Keratinocyte (primary cell): ENCODE measurements around the gene MCAM. TPM values are rescaled to one million over a fixed set of nuclear protein-coding genes. Genes with fewer than 3 reads are reported as not detected.

Experiments used
- DNase-seq: peaks from one replicate; pipeline ENCODE4 v3.0.0-alpha.2; 2011; ENCODE audit warnings: low read depth, missing footprints, low spot score
- FAIRE-seq: peaks from 2 replicates; lab custom pipeline; 2011; peaks lifted over from hg19 to GRCh38; lab: Jason Lieb, UNC
- H2AFZ ChIP-seq: 2 replicates; pipeline ENCODE4 v1.6.0; 2012; ENCODE audit warnings: low read length, control low read depth, inconsistent platforms; ENCODE audit not compliant: control insufficient read depth
- H3K27ac ChIP-seq: 2 replicates; pipeline ENCODE4 v1.5.1; 2011; ENCODE audit warnings: low read length; ENCODE audit not compliant: control insufficient read depth, insufficient read depth
- H3K27me3 ChIP-seq: 3 replicates; pipeline ENCODE4 v1.6.0; 2011; ENCODE audit warnings: low read length; ENCODE audit not compliant: control insufficient read depth, insufficient read depth; ENCODE audit errors: extremely low read depth
- H3K36me3 ChIP-seq, 2 experiments: 2 replicates in 1 of 2; 3 replicates in 1 of 2; pipeline ENCODE4 v1.5.1; 2011; ENCODE audit warnings: low read length in 2 of 2, mild to moderate bottlenecking in 1 of 2; ENCODE audit not compliant: control insufficient read depth in 2 of 2, insufficient read depth in 2 of 2; ENCODE audit errors: extremely low read depth in 1 of 2
- H3K4me1 ChIP-seq: 3 replicates; pipeline ENCODE4 v1.5.1; 2011; ENCODE audit warnings: low read length; ENCODE audit not compliant: control insufficient read depth, insufficient read depth; ENCODE audit errors: extremely low read depth
- H3K4me2 ChIP-seq: 3 replicates; pipeline ENCODE4 v1.6.0; 2011; ENCODE audit warnings: low read depth, low read length; ENCODE audit not compliant: control insufficient read depth, insufficient read depth; ENCODE audit errors: extremely low read depth
- H3K4me3 ChIP-seq, 3 experiments: fragments of 200-600 bp in 1 of 3; sonication (generic) in 1 of 3; 2 replicates in 2 of 3; 3 replicates in 1 of 3; pipeline ENCODE4 v1.5.1; 2011 to 2016; ENCODE audit warnings: low read length in 3 of 3, mild to moderate bottlenecking in 3 of 3, control low read depth in 2 of 3, inconsistent platforms in 1 of 3, low read depth in 1 of 3, mixed read lengths in 1 of 3, mixed run types in 1 of 3, moderate library complexity in 1 of 3; ENCODE audit not compliant: control insufficient read depth in 2 of 3, insufficient read depth in 2 of 3; ENCODE audit errors: extremely low read depth in 1 of 3
- H3K79me2 ChIP-seq: 2 replicates; pipeline ENCODE4 v1.6.0; 2012; ENCODE audit warnings: low read length; ENCODE audit not compliant: control insufficient read depth, insufficient read depth
- H3K9ac ChIP-seq: 3 replicates; pipeline ENCODE4 v1.6.0; 2011; ENCODE audit warnings: low read length; ENCODE audit not compliant: control insufficient read depth, insufficient read depth; ENCODE audit errors: extremely low read depth
- H3K9me1 ChIP-seq: 3 replicates; pipeline ENCODE4 v1.6.0; 2011; ENCODE audit warnings: low read length; ENCODE audit not compliant: control insufficient read depth, insufficient read depth; ENCODE audit errors: extremely low read depth
- H3K9me3 ChIP-seq: 2 replicates; pipeline ENCODE4 v1.5.1; 2012; ENCODE audit warnings: low read depth, low read length; ENCODE audit not compliant: control insufficient read depth
- H4K20me1 ChIP-seq: 3 replicates; pipeline ENCODE4 v1.6.0; 2011; ENCODE audit warnings: low read length; ENCODE audit not compliant: control insufficient read depth, insufficient read depth; ENCODE audit errors: extremely low read depth
- CTCF ChIP-seq, 3 experiments: IDR thresholded peaks in 1 of 3; conservative IDR thresholded peaks in 1 of 3; optimal IDR thresholded peaks in 1 of 3; 2 replicates in 2 of 3; 3 replicates in 1 of 3; pipeline versions ENCODE3 to v1.5.1; 2011; ENCODE audit warnings: low read length in 3 of 3, mild to moderate bottlenecking in 3 of 3, moderate library complexity in 2 of 3, control low read depth in 1 of 3, inconsistent platforms in 1 of 3; ENCODE audit not compliant: insufficient read depth in 2 of 3; ENCODE audit errors: extremely low read depth in 1 of 3
- EZH2 ChIP-seq: IDR thresholded peaks from one replicate; pipeline ENCODE4 v1.6.1; 2012; ENCODE audit warnings: inconsistent platforms, mild to moderate bottlenecking, low read length, moderate library complexity
- dilution Hi-C: fragments of 300-500 bp; cut with MboI; formaldehyde crosslinking; loops from one replicate; pipeline ENCODE4 v1.7.0; 2020; ENCODE audit warnings: low sequenced_read_pairs; ENCODE audit not compliant: extremely low pct_ligation_motif_present
- polyA plus RNA-seq, 5 experiments: library from polyadenylated mRNA; depleted of rRNA in 3 of 5; stranded (reverse) in 3 of 5; stranded (forward) in 1 of 5; unstranded in 1 of 5; fragments of >200 nt; gene quantifications; 1 replicate in 1 of 5; 2 replicates in 3 of 5; 3 replicates in 1 of 5; pipeline versions ENCODE4 v1.2.1 to v1.2.3, GENCODE V29; 2011 to 2012; ENCODE audit warnings: missing spikeins in 2 of 5, low read depth in 1 of 5, low replicate concordance in 1 of 5

The MCAM gene
- polyA plus RNA-seq, 1 donor (not counting 4 experiments of a cell fraction or from before 2014, with no cell fraction given), result 8.5 TPM

- H3K79me2 ChIP-seq, result no peaks in the 10 kb centered on the region
- H3K27me3 ChIP-seq, result no peaks in the 10 kb centered on the region
- H3K4me2 ChIP-seq, result peak overlapping the region; percentile 20
- H4K20me1 ChIP-seq, result no peaks in the 10 kb centered on the region
- TF ChIP-seq EZH2, result no peak
- no peak for TF ChIP-seq CTCF (optimal IDR thresholded peaks at IDR 0.05 in 1 of 3, IDR thresholded peaks at IDR 0.05 in 1 of 3, conservative IDR thresholded peaks at IDR 0.05 in 1 of 3; ENCODE audit: extremely low read depth in 1 of 3, insufficient read depth in 2 of 3, low read length in 3 of 3)
- peaks cover 14% of the 10 kb centered on the region for H3K4me1 ChIP-seq
- no peak overlapping the region for H3K9ac ChIP-seq
- no peak for FAIRE-seq
- dilution Hi-C loops, result no loop called here
- no peak overlapping the region for H3K27ac ChIP-seq
- H3K9me3 ChIP-seq, result no peaks in the 10 kb centered on the region
- DNase-seq, result no peak
- H3K36me3 ChIP-seq, result no peaks in the 10 kb centered on the region
- no peaks in the 10 kb centered on the region for H3K9me1 ChIP-seq
- H3K4me3 ChIP-seq, result no peak overlapping the region
- no peak overlapping the region for H2AFZ ChIP-seq
These were observed 38.3 kb upstream of the MCAM start for GRCh38 chr11:119355091-119355843.

- Histone ChIP-seq H3K9me1 (no peaks in the 10 kb centered on the region), H2AFZ (no peak overlapping the region), H3K27ac (no peak overlapping the region), H3K4me2 (no peak overlapping the region), H3K9ac (no peak overlapping the region), H3K4me1 (peaks cover 6% of the 10 kb centered on the region), H3K36me3 (no peaks in the 10 kb centered on the region), H3K27me3 (no peaks in the 10 kb centered on the region), H4K20me1 (no peaks in the 10 kb centered on the region), H3K9me3 (no peaks in the 10 kb centered on the region), H3K4me3 (no peak overlapping the region), H3K79me2 (no peaks in the 10 kb centered on the region)
- TF ChIP-seq CTCF (optimal IDR thresholded peaks at IDR 0.05 in 1 of 3, IDR thresholded peaks at IDR 0.05 in 1 of 3, conservative IDR thresholded peaks at IDR 0.05 in 1 of 3; ENCODE audit: extremely low read depth in 1 of 3, insufficient read depth in 2 of 3, low read length in 3 of 3) (no peak), EZH2 (no peak)
- DNase-seq (no peak), FAIRE-seq (no peak)
- dilution Hi-C loops, result no loop called here
These were observed 35.9 kb upstream of the MCAM start for GRCh38 chr11:119352857-119353260.
